Parathyroid adenoma (tissue), 2 donors: ENCODE results near the gene GDF15.

Source experiments
- H2AFZ ChIP-seq: fragments of 300-600 bp; sonication (generic); one replicate; pipeline ENCODE4 v1.7.0; 2017; ENCODE audit warnings: antibody characterized with exemption, mild to moderate bottlenecking
- H3K27ac ChIP-seq: fragments of 300-600 bp; sonication (generic); one replicate; pipeline ENCODE4 v1.7.0; 2017
- H3K27me3 ChIP-seq: fragments of 300-600 bp; sonication (generic); one replicate; pipeline ENCODE4 v1.7.0; 2017; ENCODE audit warnings: low read length; ENCODE audit not compliant: control insufficient read depth, insufficient read depth
- H3K36me3 ChIP-seq: fragments of 300-600 bp; sonication (generic); one replicate; pipeline ENCODE4 v1.7.0; 2017; ENCODE audit warnings: low read length; ENCODE audit not compliant: control insufficient read depth, insufficient read depth
- H3K4me1 ChIP-seq: fragments of 300-600 bp; sonication (generic); one replicate; pipeline ENCODE4 v1.7.0; 2017; ENCODE audit warnings: control low read depth
- H3K4me2 ChIP-seq: fragments of 300-600 bp; sonication (generic); one replicate; pipeline ENCODE4 v1.7.0; 2017; ENCODE audit warnings: low read length
- H3K4me3 ChIP-seq: fragments of 300-600 bp; sonication (generic); one replicate; pipeline ENCODE4 v1.7.0; 2017; ENCODE audit warnings: low read depth, low read length
- H3K79me2 ChIP-seq: fragments of 300-600 bp; sonication (generic); one replicate; pipeline ENCODE4 v1.7.0; 2017; ENCODE audit warnings: control low read depth
- H3K9ac ChIP-seq: fragments of 300-600 bp; sonication (generic); one replicate; pipeline ENCODE4 v1.7.0; 2017; ENCODE audit warnings: mild to moderate bottlenecking
- H3K9me3 ChIP-seq: fragments of 300-600 bp; sonication (generic); one replicate; pipeline ENCODE4 v1.7.0; 2017; ENCODE audit warnings: low read length; ENCODE audit not compliant: control insufficient read depth
- CTCF ChIP-seq: fragments of 300-600 bp; sonication (generic); IDR thresholded peaks from one replicate; pipeline ENCODE4 v1.7.0; 2017; ENCODE audit warnings: antibody characterized with exemption, mild to moderate bottlenecking
- donor health status: primary hyperparathyroidism.

Gene GDF15

GRCh38 chr19:18427743-18428113 lies 41.8 kb downstream of the GDF15 start:
- H3K9me3 ChIP-seq = no peaks in the 10 kb centered on the region
- TF ChIP-seq CTCF = no peak
- no peaks in the 10 kb centered on the region for H3K27me3 ChIP-seq
- H2AFZ ChIP-seq = no peak overlapping the region
- H3K27ac ChIP-seq = no peak overlapping the region
- peaks cover 24% of the 10 kb centered on the region for H3K4me1 ChIP-seq
- H3K4me3 ChIP-seq = no peak overlapping the region
- H3K79me2 ChIP-seq = peaks cover 7% of the 10 kb centered on the region
- no peak overlapping the region for H3K9ac ChIP-seq
- H3K4me2 ChIP-seq = no peak overlapping the region
- no peaks in the 10 kb centered on the region for H3K36me3 ChIP-seq

- TF ChIP-seq CTCF = no peak
- Histone ChIP-seq H3K36me3 (no peaks in the 10 kb centered on the region), H3K9me3 (no peaks in the 10 kb centered on the region), H3K4me1 (peaks cover 24% of the 10 kb centered on the region), H3K79me2 (peaks cover 7% of the 10 kb centered on the region), H3K4me3 (peak overlapping the region; percentile 43), H2AFZ (no peak overlapping the region), H3K9ac (no peak overlapping the region), H3K4me2 (peak overlapping the region; percentile 69), H3K27ac (no peak overlapping the region), H3K27me3 (no peaks in the 10 kb centered on the region)
These were observed 42.3 kb downstream of the GDF15 start for GRCh38 chr19:18428173-18428786.

GRCh38 chr19:18428787-18429674 lies 43.1 kb downstream of the GDF15 start:
- no peak for TF ChIP-seq CTCF
- Histone ChIP-seq H3K36me3 (no peaks in the 10 kb centered on the region), H3K27ac (peak overlapping the region; percentile 71), H3K4me3 (peak overlapping the region; percentile 43), H2AFZ (peak overlapping the region; percentile 71), H3K79me2 (peaks cover 7% of the 10 kb centered on the region), H3K9me3 (no peaks in the 10 kb centered on the region), H3K9ac (no peak overlapping the region), H3K27me3 (no peaks in the 10 kb centered on the region), H3K4me2 (peak overlapping the region; percentile 69), H3K4me1 (peaks cover 22% of the 10 kb centered on the region)

- H3K4me3 ChIP-seq = peak overlapping the region; percentile 43
- no peaks in the 10 kb centered on the region for H3K9me3 ChIP-seq
- H3K4me2 ChIP-seq = peak overlapping the region; percentile 69
- H3K27ac ChIP-seq = no peak overlapping the region
- peaks cover 22% of the 10 kb centered on the region for H3K4me1 ChIP-seq
- H2AFZ ChIP-seq = no peak overlapping the region
- H3K27me3 ChIP-seq = no peaks in the 10 kb centered on the region
- no peak for TF ChIP-seq CTCF
- peaks cover 7% of the 10 kb centered on the region for H3K79me2 ChIP-seq
- H3K9ac ChIP-seq = no peak overlapping the region
- H3K36me3 ChIP-seq = no peaks in the 10 kb centered on the region
These were observed 43.9 kb downstream of the GDF15 start for GRCh38 chr19:18429717-18430416.
